Astrocyte of the hippocampus (primary cell): ENCODE data around the gene SCYL3.
"Not testable (repeated sequence)": the region's sequence is repeated elsewhere in the genome, so short reads cannot be mapped to it uniquely, and the experiment has no call there.

Experiments
- DNase-seq: peaks from one replicate; pipeline ENCODE4 v3.0.0; 2011; ENCODE audit warnings: low read depth, low spot score

The SCYL3 gene

GRCh38 chr1:169872906-169873305 is 20.8 kb downstream of the SCYL3 start:
- DNase-seq, result no peak

- not testable (repeated sequence) for DNase-seq
These were observed 21.7 kb downstream of the SCYL3 start for GRCh38 chr1:169871988-169872387.

- DNase-seq, result peak; percentile 51
These were observed 24.3 kb downstream of the SCYL3 start for GRCh38 chr1:169869426-169869825.

- no peak for DNase-seq
These were observed 24.7 kb downstream of the SCYL3 start for GRCh38 chr1:169868978-169869377.

GRCh38 chr1:169867012-169867675 is 26.6 kb downstream of the SCYL3 start:
- DNase-seq, result no peak

GRCh38 chr1:169866577-169866976 is 27.1 kb downstream of the SCYL3 start:
- no peak for DNase-seq

- DNase-seq, result not testable (repeated sequence)
These were observed 29.2 kb downstream of the SCYL3 start for GRCh38 chr1:169864531-169864930.

GRCh38 chr1:169860750-169861149 is 32.9 kb downstream of the SCYL3 start:
- DNase-seq, result no peak

GRCh38 chr1:169860187-169860586 is 33.5 kb downstream of the SCYL3 start:
- DNase-seq, result no peak

GRCh38 chr1:169859001-169859400 is 34.7 kb downstream of the SCYL3 start:
- DNase-seq, result no peak

- peak; percentile 51 for DNase-seq
These were observed 35.2 kb downstream of the SCYL3 start for GRCh38 chr1:169858467-169858866.

- DNase-seq, result no peak
These were observed 40.4 kb downstream of the SCYL3 start for GRCh38 chr1:169853341-169853740.

- DNase-seq, result no peak
These were observed 44.2 kb downstream of the SCYL3 start for GRCh38 chr1:169849346-169850022.

- no peak for DNase-seq
These were observed 45.2 kb downstream of the SCYL3 start for GRCh38 chr1:169848456-169848855.

GRCh38 chr1:169844941-169845608 is 48.6 kb downstream of the SCYL3 start:
- DNase-seq, result peak; percentile 47

GRCh38 chr1:169838942-169839341 is 54.8 kb downstream of the SCYL3 start:
- DNase-seq, result no peak

GRCh38 chr1:169836198-169836597 is 57.5 kb downstream of the SCYL3 start:
- DNase-seq, result no peak

- no peak for DNase-seq
These were observed 58.0 kb downstream of the SCYL3 start for GRCh38 chr1:169835647-169836046.

GRCh38 chr1:169834869-169835268 is 58.8 kb downstream of the SCYL3 start:
- DNase-seq, result no peak

- no peak for DNase-seq
These were observed 60.4 kb downstream of the SCYL3 start for GRCh38 chr1:169833179-169833901.

GRCh38 chr1:169829671-169830070 is 64.0 kb downstream of the SCYL3 start:
- no peak for DNase-seq

- no peak for DNase-seq
These were observed 69.5 kb downstream of the SCYL3 start for GRCh38 chr1:169824153-169824552.
